ENCODE measurements around the gene TTYH1.

DNA sequence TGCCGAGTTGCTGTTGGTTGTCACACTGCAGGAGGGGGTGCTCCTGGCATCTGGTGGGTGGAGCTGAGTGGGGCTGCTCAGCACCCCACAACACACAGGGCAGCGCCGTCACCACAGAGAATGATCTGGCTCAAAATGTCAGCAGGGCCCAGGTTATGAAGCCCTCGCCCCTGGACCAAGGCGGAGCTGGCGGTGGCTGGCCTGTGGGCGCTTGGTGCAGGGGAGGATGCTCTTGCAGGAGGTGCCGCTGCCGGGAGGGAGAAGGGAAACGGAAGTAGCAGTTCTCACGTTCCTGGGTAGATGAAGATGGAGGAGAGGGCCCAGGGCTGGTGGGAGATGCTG, 19.6 kb downstream of the TTYH1 start:
- TF ChIP-seq, protein P1, sequence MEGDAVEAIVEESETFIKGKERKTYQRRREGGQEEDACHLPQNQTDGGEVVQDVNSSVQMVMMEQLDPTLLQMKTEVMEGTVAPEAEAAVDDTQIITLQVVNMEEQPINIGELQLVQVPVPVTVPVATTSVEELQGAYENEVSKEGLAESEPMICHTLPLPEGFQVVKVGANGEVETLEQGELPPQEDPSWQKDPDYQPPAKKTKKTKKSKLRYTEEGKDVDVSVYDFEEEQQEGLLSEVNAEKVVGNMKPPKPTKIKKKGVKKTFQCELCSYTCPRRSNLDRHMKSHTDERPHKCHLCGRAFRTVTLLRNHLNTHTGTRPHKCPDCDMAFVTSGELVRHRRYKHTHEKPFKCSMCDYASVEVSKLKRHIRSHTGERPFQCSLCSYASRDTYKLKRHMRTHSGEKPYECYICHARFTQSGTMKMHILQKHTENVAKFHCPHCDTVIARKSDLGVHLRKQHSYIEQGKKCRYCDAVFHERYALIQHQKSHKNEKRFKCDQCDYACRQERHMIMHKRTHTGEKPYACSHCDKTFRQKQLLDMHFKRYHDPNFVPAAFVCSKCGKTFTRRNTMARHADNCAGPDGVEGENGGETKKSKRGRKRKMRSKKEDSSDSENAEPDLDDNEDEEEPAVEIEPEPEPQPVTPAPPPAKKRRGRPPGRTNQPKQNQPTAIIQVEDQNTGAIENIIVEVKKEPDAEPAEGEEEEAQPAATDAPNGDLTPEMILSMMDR (IDR thresholded peaks at IDR 0.05), result no peak
- no peak for TF ChIP-seq POLR2A (IDR thresholded peaks at IDR 0.05)
